8988T (cell line): ENCODE results near the gene TRIM56.
A peak's percentile ranks its signal among the peaks of the same experiment; 100 is the strongest.
"Not testable (repeated sequence)": the region's sequence is repeated elsewhere in the genome, so short reads cannot be mapped to it uniquely, and the experiment has no call there.

Experiments
- DNase-seq: peaks from one replicate; pipeline ENCODE4 v3.0.0; 2011

TRIM56 gene, protein sequence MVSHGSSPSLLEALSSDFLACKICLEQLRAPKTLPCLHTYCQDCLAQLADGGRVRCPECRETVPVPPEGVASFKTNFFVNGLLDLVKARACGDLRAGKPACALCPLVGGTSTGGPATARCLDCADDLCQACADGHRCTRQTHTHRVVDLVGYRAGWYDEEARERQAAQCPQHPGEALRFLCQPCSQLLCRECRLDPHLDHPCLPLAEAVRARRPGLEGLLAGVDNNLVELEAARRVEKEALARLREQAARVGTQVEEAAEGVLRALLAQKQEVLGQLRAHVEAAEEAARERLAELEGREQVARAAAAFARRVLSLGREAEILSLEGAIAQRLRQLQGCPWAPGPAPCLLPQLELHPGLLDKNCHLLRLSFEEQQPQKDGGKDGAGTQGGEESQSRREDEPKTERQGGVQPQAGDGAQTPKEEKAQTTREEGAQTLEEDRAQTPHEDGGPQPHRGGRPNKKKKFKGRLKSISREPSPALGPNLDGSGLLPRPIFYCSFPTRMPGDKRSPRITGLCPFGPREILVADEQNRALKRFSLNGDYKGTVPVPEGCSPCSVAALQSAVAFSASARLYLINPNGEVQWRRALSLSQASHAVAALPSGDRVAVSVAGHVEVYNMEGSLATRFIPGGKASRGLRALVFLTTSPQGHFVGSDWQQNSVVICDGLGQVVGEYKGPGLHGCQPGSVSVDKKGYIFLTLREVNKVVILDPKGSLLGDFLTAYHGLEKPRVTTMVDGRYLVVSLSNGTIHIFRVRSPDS

DNA sequence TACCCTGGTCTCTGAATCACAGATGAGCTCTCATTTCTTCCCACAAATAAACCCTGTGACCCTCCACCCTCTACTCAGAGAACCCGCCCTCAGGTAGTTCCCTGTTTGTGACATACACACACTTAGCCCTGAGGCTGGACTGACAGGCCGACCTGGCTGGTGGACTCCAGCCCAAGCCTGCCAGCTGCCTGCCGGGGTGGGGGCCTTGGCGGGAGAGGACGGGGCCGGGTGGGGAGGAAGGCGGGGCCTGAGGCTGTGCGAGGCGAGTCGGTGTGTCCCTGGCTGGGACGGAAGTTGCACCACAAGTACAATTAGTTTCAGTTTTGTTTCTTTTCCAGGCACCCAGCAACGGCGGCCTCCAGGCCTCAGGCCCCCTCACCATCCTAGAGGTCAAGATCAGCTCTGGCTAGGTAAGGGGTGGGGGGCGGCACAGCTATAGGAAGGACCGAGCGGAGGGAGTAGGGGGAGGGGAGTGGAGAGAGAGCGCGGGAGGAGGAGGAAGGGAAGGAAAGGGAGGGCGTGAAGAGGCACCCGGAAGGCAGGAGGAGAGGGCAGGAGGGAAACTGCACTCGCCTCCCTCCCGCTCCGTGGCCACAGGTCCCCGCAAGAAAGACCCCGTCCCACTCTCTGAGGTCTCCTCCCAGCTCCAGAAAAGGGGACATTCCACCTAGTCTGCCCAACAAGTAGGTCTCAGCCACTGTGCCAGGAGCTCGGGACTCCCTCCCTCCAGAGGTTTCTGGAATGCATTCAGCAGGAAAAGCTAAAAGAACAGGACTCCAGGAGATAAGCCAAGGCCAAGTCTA is at the start of gene TRIM56:
TSS of gene TRIM56 (plus strand) at position 320 of the 803 bp plus-strand sequence. CDS start 1,832 bp downstream, outside the sequence.
- peak; percentile 75 for DNase-seq

DNA sequence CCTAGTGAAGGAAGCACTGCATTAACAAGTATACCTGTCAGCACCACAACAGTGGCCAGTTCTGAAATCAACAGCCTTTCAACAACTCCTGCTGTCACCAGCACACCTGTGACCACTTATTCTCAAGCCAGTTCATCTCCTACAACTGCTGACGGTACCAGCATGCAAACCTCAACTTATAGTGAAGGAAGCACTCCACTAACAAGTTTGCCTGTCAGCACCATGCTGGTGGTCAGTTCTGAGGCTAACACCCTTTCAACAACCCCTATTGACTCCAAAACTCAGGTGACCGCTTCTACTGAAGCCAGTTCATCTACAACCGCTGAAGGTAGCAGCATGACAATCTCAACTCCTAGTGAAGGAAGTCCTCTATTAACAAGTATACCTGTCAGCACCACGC is 49.3 kb upstream of the TRIM56 start:
- DNase-seq: no peak

DNA sequence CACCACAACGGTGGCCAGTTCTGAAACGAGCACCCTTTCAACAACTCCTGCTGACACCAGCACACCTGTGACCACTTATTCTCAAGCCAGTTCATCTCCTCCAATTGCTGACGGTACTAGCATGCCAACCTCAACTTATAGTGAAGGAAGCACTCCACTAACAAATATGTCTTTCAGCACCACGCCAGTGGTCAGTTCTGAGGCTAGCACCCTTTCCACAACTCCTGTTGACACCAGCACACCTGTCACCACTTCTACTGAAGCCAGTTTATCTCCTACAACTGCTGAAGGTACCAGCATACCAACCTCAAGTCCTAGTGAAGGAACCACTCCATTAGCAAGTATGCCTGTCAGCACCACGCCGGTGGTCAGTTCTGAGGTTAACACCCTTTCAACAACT is 44.0 kb upstream of the TRIM56 start:
- DNase-seq: not testable (repeated sequence)

DNA sequence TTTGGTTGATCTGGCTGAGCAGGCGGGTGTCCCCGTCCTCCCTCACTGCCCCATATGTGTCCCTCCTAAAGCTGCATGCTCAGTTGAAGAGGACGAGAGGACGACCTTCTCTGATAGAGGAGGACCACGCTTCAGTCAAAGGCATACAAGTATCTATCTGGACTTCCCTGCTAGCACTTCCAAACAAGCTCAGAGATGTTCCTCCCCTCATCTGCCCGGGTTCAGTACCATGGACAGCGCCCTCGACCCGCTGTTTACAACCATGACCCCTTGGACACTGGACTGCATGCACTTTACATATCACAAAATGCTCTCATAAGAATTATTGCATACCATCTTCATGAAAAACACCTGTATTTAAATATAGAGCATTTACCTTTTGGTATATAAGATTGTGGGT is 26.9 kb upstream of the TRIM56 start:
- no peak for DNase-seq

DNA sequence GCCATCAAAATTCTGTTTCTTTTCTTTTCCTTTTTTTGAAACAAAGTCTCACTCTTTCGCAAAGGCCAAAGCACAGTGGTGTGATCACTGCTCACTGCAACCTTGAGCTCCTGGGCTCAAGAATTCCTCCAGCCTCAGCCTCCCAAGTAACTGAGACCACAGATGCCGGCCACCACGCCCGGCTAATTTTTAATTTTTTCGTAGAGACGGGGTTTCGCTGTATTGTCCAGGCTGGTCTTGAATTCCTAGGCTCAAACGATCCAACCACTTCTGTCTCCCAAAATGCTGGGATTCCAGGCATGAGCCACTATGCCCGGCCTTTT is 25.7 kb upstream of the TRIM56 start:
- no peak for DNase-seq

DNA sequence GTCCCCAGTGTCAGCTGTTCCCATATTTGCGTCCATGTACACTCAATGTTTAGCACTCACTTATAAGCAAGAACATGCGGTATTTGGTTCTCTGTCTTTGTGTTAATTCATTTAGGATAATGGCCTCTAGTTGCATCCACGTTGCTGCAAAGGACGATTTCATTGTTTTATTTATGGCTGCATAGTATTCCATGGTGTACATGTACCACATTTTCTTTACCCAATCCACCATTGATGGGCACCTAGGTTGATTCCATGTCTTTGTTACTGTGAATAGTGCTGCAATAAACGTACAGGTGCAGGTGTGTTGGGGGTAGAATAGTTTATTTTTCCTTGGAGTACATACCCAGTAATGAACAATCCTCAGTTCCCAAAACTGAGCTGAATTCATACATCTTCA is 24.3 kb upstream of the TRIM56 start:
- no peak for DNase-seq

DNA sequence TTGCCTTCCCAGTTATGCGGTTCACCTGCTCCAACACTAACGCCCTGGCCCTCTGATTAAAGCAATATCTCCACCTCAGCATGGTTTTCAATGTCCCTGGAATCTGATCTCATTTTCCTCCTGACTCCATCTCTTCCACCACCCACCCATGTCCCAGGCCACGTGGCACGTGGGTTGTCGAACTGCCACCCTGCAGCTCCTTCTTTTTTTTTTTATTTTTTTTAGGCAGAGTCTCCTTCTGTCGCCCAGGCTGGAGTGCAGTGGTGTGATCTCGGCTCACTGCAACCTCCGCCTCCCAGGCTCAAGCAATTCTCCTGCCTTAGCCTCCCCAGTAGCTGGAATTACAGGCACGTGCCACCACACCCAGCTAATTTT is 21.1 kb upstream of the TRIM56 start:
- not testable (repeated sequence) for DNase-seq

DNA sequence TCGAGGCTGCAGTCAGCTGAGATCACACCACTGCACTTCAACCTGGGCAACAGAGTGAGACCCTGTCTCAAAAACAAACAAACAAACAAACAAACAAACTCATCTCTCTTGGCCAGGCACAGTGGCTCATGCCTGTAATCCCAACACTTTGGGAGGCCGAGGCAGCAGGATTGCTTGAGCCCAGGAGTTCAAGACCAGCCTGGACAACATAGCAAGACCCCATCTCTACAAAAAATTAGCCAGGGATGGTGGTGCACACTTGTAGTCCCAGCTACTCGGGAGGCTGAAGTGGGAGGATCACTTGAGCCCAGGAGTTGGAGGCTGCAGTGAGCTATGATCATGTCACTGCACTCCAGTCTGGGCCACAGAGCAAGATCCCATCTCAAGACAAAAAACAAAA is 20.1 kb upstream of the TRIM56 start:
- not testable (repeated sequence) for DNase-seq

DNA sequence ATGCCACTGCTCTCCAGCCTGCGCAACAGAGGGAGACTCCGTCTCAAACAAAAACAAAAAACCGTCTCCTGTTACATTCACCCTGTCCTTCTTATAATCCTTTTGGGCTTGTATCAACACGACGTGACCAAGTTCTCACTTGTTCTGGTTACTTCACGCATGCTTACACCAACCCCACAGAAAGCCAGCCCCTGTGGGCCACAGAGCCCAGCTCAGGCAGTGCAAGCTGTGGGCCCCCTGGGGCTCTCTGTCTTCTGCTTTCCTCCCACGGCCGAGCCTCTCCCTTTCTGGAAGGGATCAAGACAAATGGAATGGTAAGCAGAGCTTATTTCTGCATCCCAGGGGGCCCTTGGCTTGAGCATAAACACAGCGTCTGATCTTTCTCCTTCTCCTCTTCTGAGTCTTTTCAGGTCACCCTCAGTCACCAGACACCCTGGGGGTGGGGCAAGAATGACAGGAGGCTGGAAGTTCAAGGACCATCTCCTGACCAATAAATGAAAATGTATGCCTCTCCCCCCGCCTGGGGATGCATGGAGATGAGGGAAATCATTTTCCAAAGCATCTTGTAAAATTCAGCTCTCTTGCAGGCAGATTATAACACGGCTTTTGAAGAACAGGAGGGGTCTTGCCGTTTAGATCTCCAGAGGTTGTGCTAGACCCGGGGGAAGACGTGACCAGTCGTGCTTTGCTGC is 19.0 kb upstream of the TRIM56 start:
- DNase-seq: no peak

DNA sequence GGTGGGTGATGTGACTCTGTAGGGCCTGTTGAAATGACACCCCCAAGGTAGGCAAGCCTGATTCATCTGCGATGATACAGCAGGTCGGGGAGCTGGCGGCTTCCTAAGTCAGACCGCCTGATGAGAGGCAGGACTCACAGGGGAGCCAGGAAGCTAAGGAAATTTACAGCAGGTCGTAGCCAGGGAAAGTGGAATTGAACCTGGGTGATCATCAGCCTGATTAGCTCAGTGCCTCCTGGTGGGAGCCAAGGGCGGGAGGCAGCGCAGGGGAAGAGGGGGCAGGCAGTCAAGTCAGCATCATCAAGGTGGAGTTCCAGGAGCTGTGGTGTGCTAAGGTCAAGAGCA is 18.5 kb upstream of the TRIM56 start:
- DNase-seq: no peak

DNA sequence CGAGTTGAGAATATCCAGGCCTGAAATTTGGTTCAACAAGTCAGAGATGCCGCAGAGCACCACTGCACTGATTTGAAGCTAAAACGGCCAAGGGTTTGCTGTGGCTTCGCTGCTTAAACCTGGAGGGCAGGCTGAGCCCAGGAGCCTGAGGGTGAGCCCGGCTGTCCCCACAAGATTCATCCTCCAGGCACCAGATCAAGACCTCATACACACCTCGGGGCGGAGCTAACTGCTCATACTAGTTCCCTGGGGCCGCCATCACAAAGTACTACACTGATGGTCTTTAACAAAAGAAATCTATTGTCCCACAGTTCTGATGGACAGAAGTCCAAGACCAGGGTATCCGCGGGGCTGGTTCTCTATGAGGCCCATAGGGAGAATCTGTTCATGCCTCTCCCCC is 16.9 kb upstream of the TRIM56 start:
- no peak for DNase-seq

DNA sequence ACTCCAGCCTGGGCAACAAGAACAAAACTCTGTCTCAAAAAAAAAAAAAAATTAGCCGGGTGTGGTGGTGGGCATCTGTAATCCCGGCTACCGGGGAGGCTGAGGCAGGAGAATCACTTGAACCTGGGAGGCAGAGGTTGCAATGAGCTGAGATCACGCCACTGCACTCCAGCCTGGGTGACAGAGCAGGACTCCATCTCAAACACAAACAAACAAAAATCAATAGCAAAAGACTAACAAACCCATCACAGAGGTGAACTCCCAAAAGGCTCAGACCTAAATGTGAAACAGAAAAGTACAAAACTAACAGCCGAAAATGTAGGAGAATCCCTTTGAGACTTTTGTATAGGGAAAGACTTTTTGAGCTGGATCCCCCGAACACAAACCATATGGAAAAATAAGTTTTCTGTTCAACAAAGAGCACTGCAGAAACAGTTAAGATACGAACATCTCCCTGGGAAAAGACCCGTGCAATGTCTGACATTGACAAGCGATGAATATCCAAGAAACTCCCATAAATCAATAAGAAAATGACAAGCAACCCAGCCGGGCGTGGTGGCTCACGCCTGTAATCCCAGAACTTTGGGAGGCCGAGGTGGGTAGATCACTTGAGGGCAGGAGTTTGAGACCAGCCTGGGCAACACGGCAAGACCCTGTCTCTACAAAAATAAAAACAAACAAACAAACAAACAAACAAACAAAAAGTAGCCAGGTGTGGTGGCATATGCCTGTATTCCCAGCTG is 13.7 kb upstream of the TRIM56 start:
- not testable (repeated sequence) for DNase-seq

DNA sequence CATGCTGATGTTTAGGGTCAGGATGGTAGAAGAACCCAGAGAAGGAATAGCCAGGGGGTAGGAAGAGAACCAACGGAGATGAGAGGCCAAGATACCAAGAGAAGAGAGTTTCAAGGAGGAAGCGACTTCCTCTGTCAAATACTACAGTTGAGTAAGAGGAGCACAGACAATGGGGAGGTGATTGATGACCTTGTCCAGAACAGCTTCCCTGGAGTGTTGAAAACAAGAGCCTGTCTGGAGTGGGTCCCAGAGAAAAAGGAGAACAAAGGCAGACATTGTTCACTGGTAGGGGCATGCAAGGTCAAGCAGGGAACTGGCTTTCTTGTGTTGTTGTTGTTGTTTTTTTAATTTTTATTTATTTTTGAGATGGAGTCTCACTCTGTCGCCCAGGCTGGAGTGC is 9.6 kb upstream of the TRIM56 start:
- DNase-seq: no peak

DNA sequence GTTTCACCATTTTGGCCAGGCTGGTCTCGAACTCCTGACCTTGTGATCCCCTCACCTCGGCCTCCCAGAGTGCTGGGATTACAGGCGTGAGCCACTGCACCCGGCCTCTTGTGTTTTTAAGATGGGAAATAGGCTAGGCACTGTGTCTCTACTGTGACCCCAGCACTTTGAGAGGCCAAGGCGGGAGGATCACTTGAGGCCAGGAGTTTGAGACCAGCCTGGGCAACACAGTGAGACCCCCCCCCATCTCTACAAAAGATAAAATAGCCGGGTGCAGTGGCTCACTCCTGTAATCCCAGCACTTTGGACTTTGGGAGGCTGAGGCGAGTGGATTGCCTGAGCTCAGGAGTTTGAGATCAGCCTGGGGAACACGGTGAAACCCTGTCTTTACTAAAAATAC is 9.1 kb upstream of the TRIM56 start:
- DNase-seq: not testable (repeated sequence)

DNA sequence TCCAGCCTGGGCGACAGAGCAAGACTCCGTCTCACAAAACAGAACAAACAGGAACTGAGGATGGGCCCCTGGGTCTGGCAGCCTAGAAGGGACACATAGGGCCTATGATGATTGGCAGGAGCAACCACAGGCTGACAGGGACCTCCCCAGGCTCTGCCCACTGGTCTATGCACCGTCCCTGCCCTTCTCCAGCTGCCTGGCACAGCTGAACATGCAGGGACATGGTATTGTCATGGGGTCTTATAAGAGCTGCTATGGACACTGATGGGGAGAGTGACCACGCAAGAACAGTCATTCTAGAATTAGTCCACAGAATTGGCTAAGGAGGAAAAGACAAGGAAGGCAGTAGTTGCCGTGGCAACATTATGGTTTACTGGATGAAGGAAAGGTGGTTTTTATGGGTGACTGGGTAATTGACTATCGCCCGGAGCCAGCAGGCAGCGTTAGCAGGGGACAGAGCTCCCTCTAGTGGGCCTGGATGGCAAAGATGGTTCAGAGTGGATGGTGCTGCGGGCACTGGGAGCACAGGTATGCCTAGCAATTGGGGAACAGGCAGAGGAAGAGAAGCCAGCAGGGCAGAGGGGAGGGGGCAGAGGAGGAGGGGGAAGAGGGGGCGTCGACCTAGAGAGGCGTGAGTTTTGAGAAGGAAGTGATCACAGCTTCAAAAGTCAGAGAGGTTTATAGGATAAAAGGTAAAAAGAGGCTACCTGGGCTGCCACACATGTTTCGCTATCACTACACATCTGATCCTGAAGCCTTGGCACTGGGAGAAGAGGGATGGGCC is 7.8 kb upstream of the TRIM56 start:
- DNase-seq: peak; percentile 53

DNA sequence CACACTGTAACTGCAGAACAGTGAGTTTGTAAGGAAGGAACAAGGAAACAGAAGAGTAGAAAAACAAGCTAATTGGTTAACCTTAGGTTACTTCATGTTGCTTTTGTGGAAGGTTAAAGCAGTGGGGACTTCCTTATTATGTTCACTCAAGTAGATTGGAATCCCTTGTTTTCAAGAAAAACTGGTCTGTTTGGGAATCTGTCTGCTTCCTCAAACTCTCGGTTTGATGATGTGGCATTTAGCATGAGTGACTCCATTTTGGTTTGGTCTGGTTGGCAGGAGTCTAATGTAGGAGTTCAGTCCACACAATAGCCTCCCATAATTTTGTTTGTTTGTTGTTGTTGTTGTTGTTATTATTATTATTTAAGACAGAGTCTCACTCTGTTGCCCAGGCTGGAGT is 3.8 kb upstream of the TRIM56 start:
- DNase-seq: no peak

DNA sequence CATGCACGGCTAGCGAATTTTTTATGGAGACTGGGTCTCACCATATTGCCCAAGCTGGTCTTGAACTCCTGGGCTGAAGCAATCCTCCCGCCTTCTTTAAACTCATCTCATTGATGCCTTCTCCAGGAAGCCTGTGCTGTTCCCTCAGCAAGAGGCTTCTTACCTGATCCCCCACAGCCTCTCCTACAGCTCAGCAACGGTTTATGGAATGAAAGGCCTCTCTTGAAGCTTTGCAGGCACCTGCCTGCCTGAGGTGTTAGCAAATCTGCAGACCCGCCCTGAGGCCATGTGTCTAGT is 468 bp upstream of the TRIM56 start:
- no peak for DNase-seq

DNA sequence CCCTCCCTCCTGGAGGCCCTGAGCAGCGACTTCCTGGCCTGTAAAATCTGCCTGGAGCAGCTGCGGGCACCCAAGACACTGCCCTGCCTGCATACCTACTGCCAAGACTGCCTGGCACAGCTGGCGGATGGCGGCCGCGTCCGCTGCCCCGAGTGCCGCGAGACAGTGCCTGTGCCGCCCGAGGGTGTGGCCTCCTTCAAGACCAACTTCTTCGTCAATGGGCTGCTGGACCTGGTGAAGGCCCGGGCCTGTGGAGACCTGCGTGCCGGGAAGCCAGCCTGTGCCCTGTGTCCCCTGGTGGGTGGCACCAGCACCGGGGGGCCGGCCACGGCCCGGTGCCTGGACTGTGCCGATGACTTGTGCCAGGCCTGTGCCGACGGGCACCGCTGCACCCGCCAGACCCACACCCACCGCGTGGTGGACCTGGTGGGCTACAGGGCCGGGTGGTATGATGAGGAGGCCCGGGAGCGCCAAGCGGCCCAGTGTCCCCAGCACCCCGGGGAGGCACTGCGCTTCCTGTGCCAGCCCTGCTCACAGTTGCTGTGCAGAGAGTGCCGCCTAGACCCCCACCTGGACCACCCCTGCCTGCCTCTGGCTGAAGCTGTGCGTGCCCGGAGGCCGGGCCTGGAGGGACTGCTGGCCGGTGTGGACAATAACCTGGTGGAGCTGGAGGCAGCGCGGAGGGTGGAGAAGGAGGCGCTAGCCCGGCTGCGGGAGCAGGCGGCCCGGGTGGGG is 2.2 kb downstream of the TRIM56 start:
- DNase-seq: no peak

DNA sequence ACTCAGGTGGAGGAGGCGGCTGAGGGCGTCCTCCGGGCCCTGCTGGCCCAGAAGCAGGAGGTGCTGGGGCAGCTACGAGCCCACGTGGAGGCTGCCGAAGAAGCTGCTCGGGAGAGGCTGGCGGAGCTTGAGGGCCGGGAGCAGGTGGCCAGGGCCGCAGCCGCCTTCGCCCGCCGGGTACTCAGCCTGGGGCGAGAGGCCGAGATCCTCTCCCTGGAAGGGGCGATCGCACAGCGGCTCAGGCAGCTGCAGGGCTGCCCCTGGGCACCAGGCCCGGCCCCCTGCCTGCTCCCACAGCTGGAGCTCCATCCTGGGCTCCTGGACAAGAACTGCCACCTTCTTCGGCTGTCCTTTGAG is 2.8 kb downstream of the TRIM56 start:
- DNase-seq: no peak

DNA sequence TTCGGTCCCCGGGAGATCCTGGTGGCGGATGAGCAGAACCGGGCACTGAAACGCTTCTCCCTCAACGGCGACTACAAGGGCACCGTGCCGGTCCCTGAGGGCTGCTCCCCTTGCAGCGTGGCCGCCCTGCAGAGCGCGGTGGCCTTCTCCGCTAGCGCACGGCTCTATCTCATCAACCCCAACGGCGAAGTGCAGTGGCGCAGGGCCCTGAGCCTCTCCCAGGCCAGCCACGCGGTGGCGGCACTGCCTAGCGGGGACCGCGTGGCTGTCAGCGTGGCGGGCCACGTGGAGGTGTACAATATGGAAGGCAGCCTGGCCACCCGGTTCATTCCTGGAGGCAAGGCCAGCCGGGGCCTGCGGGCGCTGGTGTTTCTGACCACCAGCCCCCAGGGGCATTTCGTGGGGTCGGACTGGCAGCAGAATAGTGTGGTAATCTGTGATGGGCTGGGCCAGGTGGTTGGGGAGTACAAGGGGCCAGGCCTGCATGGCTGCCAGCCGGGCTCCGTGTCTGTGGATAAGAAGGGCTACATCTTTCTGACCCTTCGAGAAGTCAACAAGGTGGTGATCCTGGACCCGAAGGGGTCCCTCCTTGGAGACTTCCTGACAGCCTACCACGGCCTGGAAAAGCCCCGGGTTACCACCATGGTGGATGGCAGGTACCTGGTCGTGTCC is 3.7 kb downstream of the TRIM56 start:
- DNase-seq: no peak

DNA sequence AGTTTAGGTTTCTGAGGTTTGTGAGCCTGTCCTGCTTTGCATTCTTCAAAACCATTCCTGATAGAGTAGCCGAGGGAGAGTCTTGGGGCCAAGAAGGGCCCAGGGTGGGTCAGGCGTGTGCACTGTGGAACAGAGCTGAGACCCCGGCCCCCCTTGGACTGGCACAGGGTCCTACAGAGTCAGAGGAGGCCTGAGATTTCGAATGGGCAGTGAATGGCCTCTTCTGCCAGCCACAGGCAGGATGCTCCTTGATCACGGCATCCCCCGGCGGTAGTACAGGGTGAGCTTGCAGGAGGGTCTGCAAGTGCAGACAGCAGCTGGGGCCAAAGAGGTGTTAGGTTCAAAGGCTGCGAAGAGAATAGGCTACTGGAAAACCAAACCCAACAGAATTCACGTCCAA is 4.6 kb downstream of the TRIM56 start:
- DNase-seq: no peak
